Measurements from ENCODE around the gene NTN5. TPM values are rescaled to one million over a fixed set of nuclear protein-coding genes. Genes with fewer than 3 reads are reported as not detected.

The NTN5 gene
- total RNA-seq, 1 experiment from 2014 or later: 0.55 TPM

DNA sequence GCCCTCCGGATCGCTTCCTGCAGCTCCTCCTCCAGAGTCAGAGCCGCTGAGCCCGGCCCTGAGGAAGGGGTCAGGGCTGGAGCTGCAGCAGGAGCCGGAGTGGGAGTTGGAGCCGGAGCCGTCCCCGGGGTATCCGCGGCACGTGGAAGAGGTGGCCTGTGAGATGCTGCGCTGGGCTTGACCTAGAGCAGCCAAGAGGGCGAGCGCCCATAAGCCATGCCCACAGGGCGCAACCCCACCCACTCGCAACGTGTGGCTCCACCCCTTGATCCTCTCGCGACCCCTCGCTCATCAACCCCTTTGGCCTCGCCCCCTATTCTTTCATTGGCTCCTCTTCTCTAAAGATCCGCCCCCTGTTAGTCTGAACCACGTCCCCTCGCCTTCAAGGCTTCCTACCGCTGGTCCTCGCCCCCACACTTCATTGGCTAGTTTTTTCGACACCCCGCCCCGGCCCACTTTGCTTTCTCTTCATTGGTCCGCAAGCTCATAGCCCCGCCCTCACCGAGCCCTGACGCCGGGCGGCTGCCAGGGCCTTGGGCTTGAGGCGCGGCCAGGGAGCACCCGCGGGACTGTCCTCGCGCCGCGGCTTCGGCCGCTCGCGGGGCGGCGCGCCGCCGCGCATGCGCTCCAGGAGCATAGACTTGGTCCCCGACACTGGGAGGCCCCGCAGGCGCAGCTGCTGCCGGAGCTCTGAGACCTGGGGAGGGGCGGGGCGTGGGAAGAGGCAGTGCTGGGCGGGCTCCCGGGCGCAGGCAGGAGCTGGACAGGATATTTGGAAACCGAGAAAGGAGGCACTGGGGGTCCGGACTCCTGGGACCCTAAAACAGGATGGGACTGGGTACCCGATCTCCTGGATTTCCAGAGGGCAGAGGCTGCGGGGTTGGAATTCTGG, 41.3 kb upstream of the NTN5 start:
- Mint-ChIP-seq H3K27ac (peak overlapping the region; percentile 59 to 90 (median 69); a peak in 5 of 7 replicates), H3K9me3 (peaks cover 5 to 6% of the 10 kb centered on the region in 2 experiments; a peak in 4 of 5 replicates)

More for the DNA sequence above, 41.3 kb upstream of the NTN5 start:
- Histone ChIP-seq H3K9ac (ENCODE audit: extremely low read depth, insufficient read length, low read length) (peak overlapping the region; percentile 16), H2BK120ac (ENCODE audit: low read depth, low read length, poor library complexity, severe bottlenecking) (no peak overlapping the region), H2BK12ac (ENCODE audit: insufficient read length, low read depth, low read length) (no peak overlapping the region), H3K27ac (ENCODE audit: insufficient read length, low read depth, low read length) (no peak overlapping the region), H3K79me1 (ENCODE audit: insufficient read depth, low read depth, low read length, poor library complexity, severe bottlenecking) (no peaks in the 10 kb centered on the region), H2BK15ac (ENCODE audit: low read depth, low read length) (no peak overlapping the region), H3K4me2 (ENCODE audit: insufficient read depth, insufficient read length, low read length) (peak overlapping the region; percentile 64), H3K4ac (ENCODE audit: low read depth, low read length) (no peak overlapping the region), H4K20me1 (ENCODE audit: control insufficient read depth, insufficient read depth, insufficient read length) (no peaks in the 10 kb centered on the region), H4K8ac (replicated peaks; ENCODE audit: insufficient read length, low read depth, low read length) (no peak overlapping the region), H2BK20ac (ENCODE audit: low read depth, low read length, poor library complexity, severe bottlenecking) (no peak overlapping the region), H2BK5ac (ENCODE audit: insufficient read length, low read length) (no peak overlapping the region), H3K79me2 (ENCODE audit: insufficient read depth, low read length) (no peaks in the 10 kb centered on the region), H3T11ph (ENCODE audit: low read length) (no peak overlapping the region), H3K4me1 (ENCODE audit: insufficient read depth, low read length) (no peaks in the 10 kb centered on the region; the same call in 1 of the 2 replicates), H4K91ac (ENCODE audit: insufficient read length, low read depth, low read length) (no peak overlapping the region), H2AK5ac (ENCODE audit: insufficient read length, low read length) (no peak overlapping the region), H3K23ac (ENCODE audit: insufficient read length, low read depth, low read length) (no peak overlapping the region), H3K23me2 (ENCODE audit: insufficient read length, low read depth, low read length, poor library complexity, severe bottlenecking) (peaks cover 8% of the 10 kb centered on the region), H3K56ac (ENCODE audit: insufficient read length, low read depth, low read length) (no peak overlapping the region), H3K9me3 (ENCODE audit: control insufficient read depth, low read depth, low read length) (no peaks in the 10 kb centered on the region), H2AFZ (ENCODE audit: low read length) (no peak overlapping the region), H3K14ac (ENCODE audit: insufficient read depth, low read length) (no peak overlapping the region), H3K27me3 (ENCODE audit: insufficient read depth, low read length) (no peaks in the 10 kb centered on the region), H3K18ac (ENCODE audit: insufficient read length, low read depth, low read length) (no peak overlapping the region), H4K5ac (ENCODE audit: insufficient read length, low read depth, low read length) (no peak overlapping the region)
- peak overlapping the region; percentile 79 to 95 for H3K4me3 Mint-ChIP-seq
- WGBS (ENCODE audit: extremely low coverage, insufficient read length, low lambda C conversion rate): no CpG with 5 or more reads among the region's 67 CpGs
- peaks cover 28 to 42% of the 10 kb centered on the region in 2 experiments for H3K4me1 Mint-ChIP-seq
- H3K36me3 Mint-ChIP-seq (ENCODE audit: insufficient read depth in 1 of 3, low read depth in 3 of 3): peaks cover 8 to 11% (median 8%) of the 10 kb centered on the region in 3 experiments; a peak in 6 of 7 replicates
- H3K27me3 Mint-ChIP-seq (ENCODE audit: low read depth): peaks cover 2% of the 10 kb centered on the region; the same call in 1 of the 2 replicates
- TF ChIP-seq, protein P1, sequence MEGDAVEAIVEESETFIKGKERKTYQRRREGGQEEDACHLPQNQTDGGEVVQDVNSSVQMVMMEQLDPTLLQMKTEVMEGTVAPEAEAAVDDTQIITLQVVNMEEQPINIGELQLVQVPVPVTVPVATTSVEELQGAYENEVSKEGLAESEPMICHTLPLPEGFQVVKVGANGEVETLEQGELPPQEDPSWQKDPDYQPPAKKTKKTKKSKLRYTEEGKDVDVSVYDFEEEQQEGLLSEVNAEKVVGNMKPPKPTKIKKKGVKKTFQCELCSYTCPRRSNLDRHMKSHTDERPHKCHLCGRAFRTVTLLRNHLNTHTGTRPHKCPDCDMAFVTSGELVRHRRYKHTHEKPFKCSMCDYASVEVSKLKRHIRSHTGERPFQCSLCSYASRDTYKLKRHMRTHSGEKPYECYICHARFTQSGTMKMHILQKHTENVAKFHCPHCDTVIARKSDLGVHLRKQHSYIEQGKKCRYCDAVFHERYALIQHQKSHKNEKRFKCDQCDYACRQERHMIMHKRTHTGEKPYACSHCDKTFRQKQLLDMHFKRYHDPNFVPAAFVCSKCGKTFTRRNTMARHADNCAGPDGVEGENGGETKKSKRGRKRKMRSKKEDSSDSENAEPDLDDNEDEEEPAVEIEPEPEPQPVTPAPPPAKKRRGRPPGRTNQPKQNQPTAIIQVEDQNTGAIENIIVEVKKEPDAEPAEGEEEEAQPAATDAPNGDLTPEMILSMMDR (conservative IDR thresholded peaks at IDR 0.05): no peak
- DNase-seq: peak; percentile 99
